Fibroblast of the aortic adventitia (primary cell): ENCODE data around the gene RGL1. TPM values are rescaled to one million over a fixed set of nuclear protein-coding genes. Genes with fewer than 3 reads are reported as not detected.

Experiments
- DNase-seq: peaks from one replicate; pipeline ENCODE4 v3.0.0-alpha.2; 2010; ENCODE audit warnings: low read depth
- H3K4me3 ChIP-seq: 2 replicates; pipeline ENCODE4 v1.5.1; 2011; ENCODE audit warnings: low read depth, mild to moderate bottlenecking, control low read depth, low read length, moderate library complexity
- CTCF ChIP-seq: IDR thresholded peaks from 2 replicates; pipeline ENCODE4 v1.5.1; 2011; ENCODE audit warnings: mild to moderate bottlenecking, low read length, control low read depth, inconsistent platforms; ENCODE audit not compliant: insufficient read depth
- total RNA-seq: library from RNA; depleted of rRNA; stranded (reverse); fragments of >200 nt; gene quantifications from 2 replicates; pipeline ENCODE4 v1.2.3, GENCODE V29; 2012; ENCODE audit warnings: low replicate concordance

The RGL1 gene
- total RNA-seq, 1 donor: 55.1 TPM

DNA sequence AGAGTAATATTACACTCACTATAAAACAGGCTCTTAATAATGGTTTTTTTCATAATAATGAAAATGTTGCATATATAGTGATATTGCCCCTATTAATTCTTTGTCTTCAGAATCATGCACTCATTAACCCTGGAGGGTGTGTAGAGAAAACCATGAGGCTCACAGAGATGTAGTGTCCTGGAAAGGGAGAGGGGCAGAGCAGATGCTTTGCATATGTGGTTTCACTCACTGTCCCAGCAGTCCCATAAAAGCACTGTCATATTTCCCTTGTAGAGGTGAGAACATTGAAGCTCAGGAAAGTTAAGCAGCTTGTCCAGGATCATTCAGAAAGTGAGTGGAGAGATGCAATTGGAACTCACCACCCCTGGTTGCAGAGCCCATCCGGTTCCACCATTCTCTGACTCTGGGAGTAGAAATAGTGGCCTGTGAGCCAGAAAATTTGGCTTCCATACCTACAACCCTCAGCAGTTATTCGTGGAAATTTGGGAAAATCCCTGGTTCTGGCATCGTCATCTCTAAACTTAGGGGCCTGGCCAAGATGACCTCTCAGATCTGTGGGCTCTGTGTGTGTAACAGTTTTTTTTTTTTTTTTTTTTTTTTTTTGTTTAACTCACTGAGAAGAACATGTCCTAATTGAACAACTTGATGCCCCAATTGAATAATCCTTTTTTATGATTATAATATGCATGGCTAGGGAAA lies 86.4 kb downstream of the RGL1 start:
- no peak overlapping the region for H3K4me3 ChIP-seq
- no peak for DNase-seq
- no peak for TF ChIP-seq CTCF

DNA sequence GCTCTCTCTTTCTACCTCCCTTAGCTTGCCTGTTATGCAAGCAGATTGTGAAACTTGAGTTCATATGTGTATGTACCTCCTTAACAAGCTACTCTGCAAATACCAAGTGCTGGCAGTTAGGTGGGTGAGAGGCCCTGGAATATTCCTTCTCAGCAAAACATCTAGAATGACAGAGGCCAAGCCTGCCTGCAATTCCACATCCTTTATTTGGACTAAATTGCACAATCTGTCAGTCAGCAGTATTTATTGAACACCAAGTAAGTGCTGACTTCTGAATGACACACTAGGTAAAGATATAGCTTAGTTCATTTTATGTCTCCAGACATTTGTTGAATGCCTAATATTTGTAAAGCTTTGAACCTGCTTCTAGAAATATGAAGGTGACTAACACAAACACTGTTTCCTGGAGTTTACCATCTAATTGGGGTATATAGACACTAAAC lies 87.5 kb downstream of the RGL1 start:
- TF ChIP-seq CTCF: no peak
- DNase-seq: no peak
- H3K4me3 ChIP-seq: no peak overlapping the region

GRCh38 chr1:183893561-183894289 lies 88.8 kb downstream of the RGL1 start:
- TF ChIP-seq CTCF: no peak
- no peak for DNase-seq
- no peak overlapping the region for H3K4me3 ChIP-seq

GRCh38 chr1:183894290-183894565 lies 89.3 kb downstream of the RGL1 start:
- DNase-seq: no peak
- no peak for TF ChIP-seq CTCF
- no peak overlapping the region for H3K4me3 ChIP-seq

GRCh38 chr1:183896466-183897048 lies 91.6 kb downstream of the RGL1 start:
- DNase-seq: no peak
- H3K4me3 ChIP-seq: no peak overlapping the region
- no peak for TF ChIP-seq CTCF

DNA sequence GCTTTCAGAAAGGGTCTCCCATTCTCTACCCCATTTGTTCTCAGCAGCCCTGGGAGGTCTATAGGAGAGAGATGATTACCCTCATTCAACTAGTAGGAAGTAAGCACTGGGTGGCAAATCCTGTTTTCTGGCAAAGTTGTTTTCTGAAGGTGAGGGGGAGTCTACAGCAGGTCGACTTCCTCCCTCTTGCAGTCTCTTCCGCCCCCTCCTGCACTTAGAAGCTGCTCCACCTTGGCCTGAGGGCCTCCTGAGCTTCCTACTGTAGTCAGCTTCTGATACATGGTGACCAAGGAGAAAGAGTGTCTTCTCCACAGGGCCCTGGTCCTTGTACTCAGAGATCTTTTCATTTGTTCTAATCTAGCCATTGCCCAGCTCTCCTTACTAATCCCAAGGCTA lies 93.1 kb downstream of the RGL1 start:
- H3K4me3 ChIP-seq: no peak overlapping the region
- TF ChIP-seq CTCF: no peak
- no peak for DNase-seq
